Lung (tissue), 12 donors: ENCODE data around the gene SUGCT. TPM values are rescaled to one million over a fixed set of nuclear protein-coding genes. Genes with fewer than 3 reads are reported as not detected.

Experiments used
- ATAC-seq: fragments of 200-7000 bp; cut with Tn5 transposase; one replicate; pipeline ENCODE4 v1.9.1; 2020; ENCODE audit warnings: moderate number of reproducible peaks; ENCODE audit not compliant: insufficient read depth, low FRiP score
- DNase-seq, 3 donors: peaks; one replicate each; pipeline ENCODE4 v3.0.0-alpha.2; 2013 to 2017
- H3K27ac ChIP-seq, 2 donors: one replicate each; pipeline ENCODE4 v1.5.1; 2013; ENCODE audit warnings: mild to moderate bottlenecking in 2 of 2, moderate library complexity in 2 of 2, control low read depth in 1 of 2, inconsistent platforms in 1 of 2, low read depth in 1 of 2, low read length in 1 of 2
- H3K27me3 ChIP-seq, 3 donors: one replicate each; pipeline ENCODE4 v1.5.1; 2013; ENCODE audit warnings: low read length in 2 of 3; ENCODE audit not compliant: control insufficient read depth in 3 of 3, insufficient read depth in 3 of 3
- H3K36me3 ChIP-seq, 4 donors: one replicate each; pipeline ENCODE4 v1.5.1; 2013; ENCODE audit warnings: low read length in 4 of 4, mild to moderate bottlenecking in 1 of 4, moderate library complexity in 1 of 4; ENCODE audit not compliant: control insufficient read depth in 4 of 4, insufficient read depth in 4 of 4
- H3K4me1 ChIP-seq, 5 donors: one replicate each; pipeline ENCODE4 v1.5.1; 2013; ENCODE audit warnings: low read length in 5 of 5, mild to moderate bottlenecking in 2 of 5, moderate library complexity in 1 of 5; ENCODE audit not compliant: control insufficient read depth in 5 of 5, insufficient read depth in 5 of 5
- H3K4me3 ChIP-seq: one replicate; pipeline ENCODE4 v1.5.1; 2013; ENCODE audit warnings: mild to moderate bottlenecking, control low read depth, moderate library complexity
- H3K9ac ChIP-seq, 2 donors: one replicate each; pipeline ENCODE4 v1.5.1; 2013; ENCODE audit warnings: low read length in 2 of 2, control low read depth in 1 of 2; ENCODE audit not compliant: insufficient read depth in 1 of 2
- H3K9me3 ChIP-seq, 4 donors: one replicate each; pipeline ENCODE4 v1.5.1; 2013; ENCODE audit warnings: low read length in 3 of 4, mild to moderate bottlenecking in 1 of 4, moderate library complexity in 1 of 4; ENCODE audit not compliant: control insufficient read depth in 4 of 4, insufficient read depth in 3 of 4
- CTCF ChIP-seq: IDR thresholded peaks from 2 replicates; pipeline ENCODE4 v1.5.1; 2012; ENCODE audit warnings: mild to moderate bottlenecking; ENCODE audit errors: control extremely low read depth, extremely low read depth
- WGBS, 2 donors: extraction: QIAGEN DNeasy Blood & Tissue Kit; methylation state at CpG; one replicate each; pipeline ENCODE4 v1.1.7; 2013; 5-methylcytosine and 5-hydroxymethylcytosine counted together
- polyA plus RNA-seq, 2 donors: library from polyadenylated mRNA; stranded (reverse); fragments of 200-250 nt; gene quantifications; one replicate each; pipeline ENCODE4 v1.2.1, GENCODE V29; 2013
- total RNA-seq, 2 donors: library from RNA; depleted of rRNA in 1 of 2; stranded (reverse); fragments of >200 nt in 1 of 2; gene quantifications; one replicate each; pipeline ENCODE4 v1.2.1, GENCODE V29; 2014 to 2021
- donor health status: control.
- donor health status: control.
- donor health status: Bipolar disorder and iron deficiency.
- donor health status: healthy.
- donor health status: DM: yes; HTN: yes; CAD: no.

SUGCT gene
- total and polyA plus RNA-seq, 4 donors: 0.23 to 4.2 (median 1.8) TPM

DNA sequence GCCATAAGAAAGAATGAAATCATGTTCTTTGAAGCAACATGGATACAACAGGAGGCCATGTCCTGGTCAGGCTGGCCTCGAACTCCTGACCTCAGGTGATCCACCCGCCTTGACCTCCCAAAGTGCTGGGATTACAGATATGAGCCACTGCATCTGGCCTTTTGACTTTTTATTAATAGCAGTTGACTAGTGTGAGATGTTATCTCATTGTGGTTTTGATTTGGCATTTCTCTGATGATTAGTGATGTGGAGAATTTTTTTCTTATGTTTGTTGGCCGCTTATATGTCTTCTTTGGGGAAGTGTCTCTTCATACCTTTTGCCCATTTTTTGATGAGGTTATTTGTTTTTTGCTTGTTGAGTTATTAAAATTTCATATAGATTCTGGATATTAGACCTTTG lies 400.9 kb downstream of the SUGCT start:
- no peak overlapping the region for H3K4me3 ChIP-seq
- DNase-seq: no peak
- H3K9me3 ChIP-seq: no peaks in the 10 kb centered on the region
- H3K36me3 ChIP-seq: no peaks in the 10 kb centered on the region
- H3K4me1 ChIP-seq: peaks cover 0 to 4% (median 0%) of the 10 kb centered on the region in 5 donors
- no peak overlapping the region for H3K27ac ChIP-seq
- H3K27me3 ChIP-seq: no peaks in the 10 kb centered on the region
- TF ChIP-seq CTCF: no peak
- H3K9ac ChIP-seq: no peak overlapping the region
- no peak for ATAC-seq
- 89 to 97% methylated on average over 3 of the region's 3 CpGs for WGBS, 2 donors

DNA sequence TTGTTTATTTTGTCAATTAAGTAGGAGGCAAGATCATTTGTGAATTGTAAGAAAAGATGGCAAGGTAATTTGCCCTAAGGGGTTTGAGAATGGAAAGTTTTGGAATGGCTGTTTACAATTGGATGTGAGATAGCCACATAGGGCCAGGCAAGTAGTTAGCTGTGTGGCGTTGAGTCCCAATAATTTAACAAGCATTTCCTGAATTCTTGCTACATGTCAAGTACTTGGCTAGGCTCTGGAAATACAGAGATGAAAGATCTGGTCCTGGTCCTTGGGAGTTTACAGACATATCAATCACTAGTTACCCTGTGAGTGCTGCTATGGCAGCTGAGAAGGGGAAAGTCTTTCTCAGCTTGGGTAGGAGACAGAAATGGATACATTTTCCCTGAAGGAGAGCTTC lies 401.6 kb downstream of the SUGCT start:
- no peaks in the 10 kb centered on the region for H3K9me3 ChIP-seq
- no peaks in the 10 kb centered on the region for H3K27me3 ChIP-seq
- no peaks in the 10 kb centered on the region for H3K36me3 ChIP-seq
- no peak overlapping the region for H3K27ac ChIP-seq
- no peak for TF ChIP-seq CTCF
- WGBS, 2 donors: 25 to 50% methylated on average over 1 of the region's 1 CpG
- no peak overlapping the region for H3K4me3 ChIP-seq
- DNase-seq: no peak
- H3K9ac ChIP-seq: no peak overlapping the region
- no peak for ATAC-seq
- peaks cover 0 to 4% (median 0%) of the 10 kb centered on the region in 5 donors for H3K4me1 ChIP-seq

- Histone ChIP-seq H3K27ac (no peak overlapping the region), H3K4me1 (peaks cover 0 to 4% (median 0%) of the 10 kb centered on the region in 5 donors), H3K36me3 (no peaks in the 10 kb centered on the region), H3K4me3 (no peak overlapping the region), H3K9ac (no peak overlapping the region), H3K9me3 (no peaks in the 10 kb centered on the region), H3K27me3 (no peaks in the 10 kb centered on the region)
- ATAC-seq (no peak), DNase-seq (no peak)
- TF ChIP-seq CTCF: no peak
- 81 to 83% methylated on average over 1 of the region's 1 CpG for WGBS, 2 donors
Measured at GRCh38 chr7:40538281-40538680, 403.5 kb downstream of the SUGCT start.

DNA sequence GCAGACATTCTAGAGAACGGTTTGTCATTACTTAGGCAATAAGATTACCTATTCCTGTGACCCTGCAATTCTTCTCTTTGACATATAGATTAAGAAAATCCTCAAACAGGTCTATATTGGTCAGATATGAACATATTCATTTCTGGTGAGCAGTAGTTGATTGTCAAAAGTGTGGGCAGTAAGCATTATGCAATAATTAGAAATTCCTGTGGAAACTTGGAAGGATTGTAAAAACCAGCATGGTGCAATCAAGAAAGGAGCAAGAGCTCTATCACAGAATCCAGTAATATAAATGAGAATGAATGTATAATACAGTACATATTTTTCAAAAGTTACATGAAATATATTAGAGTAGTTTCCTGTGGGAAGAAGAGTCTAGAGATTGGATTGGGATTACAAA lies 406.5 kb downstream of the SUGCT start:
- DNase-seq: no peak
- Histone ChIP-seq H3K27me3 (no peaks in the 10 kb centered on the region), H3K9me3 (no peaks in the 10 kb centered on the region), H3K4me3 (no peak overlapping the region), H3K36me3 (no peaks in the 10 kb centered on the region), H3K4me1 (peaks cover 0 to 17% (median 0%) of the 10 kb centered on the region in 5 donors), H3K9ac (no peak overlapping the region), H3K27ac (no peak overlapping the region)
- 53 to 63% methylated on average over 1 of the region's 1 CpG for WGBS, 2 donors
- TF ChIP-seq CTCF: no peak
- ATAC-seq: no peak
